ENCODE results near the gene MCCD1.

MCCD1 gene

GRCh38 chr6:31546958-31547726, 18.4 kb downstream of the MCCD1 start, which contains the start of gene NFKBIL1 (continued):
- TF ChIP-seq, protein P1, sequence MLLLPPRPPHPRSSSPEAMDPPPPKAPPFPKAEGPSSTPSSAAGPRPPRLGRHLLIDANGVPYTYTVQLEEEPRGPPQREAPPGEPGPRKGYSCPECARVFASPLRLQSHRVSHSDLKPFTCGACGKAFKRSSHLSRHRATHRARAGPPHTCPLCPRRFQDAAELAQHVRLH (tag by site-specific recombination; IDR thresholded peaks at IDR 0.05), result peak; percentile 94
- TF ChIP-seq ZBTB10 (tag by site-specific recombination; IDR thresholded peaks at IDR 0.05) (peak; percentile 91), ZNF184 (tag by site-specific recombination; IDR thresholded peaks at IDR 0.05) (0 out of 2 replicates have a peak, but pooled peaks have one; percentile 31), ZNF341 (tag by site-specific recombination; IDR thresholded peaks at IDR 0.05; ENCODE audit: low read depth) (peak; percentile 50; the same call in 1 of the 2 replicates), ZNF354C (tag by site-specific recombination; IDR thresholded peaks at IDR 0.05; ENCODE audit: borderline replicate concordance, low read depth) (no peak), ZNF76 (tag by site-specific recombination; IDR thresholded peaks at IDR 0.05; ENCODE audit: borderline replicate concordance, low read depth) (peak; percentile 85), ZFP41 (tag by site-specific recombination; IDR thresholded peaks at IDR 0.05; ENCODE audit: borderline replicate concordance) (no peak), ZNF600 (tag by site-specific recombination; IDR thresholded peaks at IDR 0.05) (0 out of 2 replicates have a peak, but pooled peaks have one; percentile 8), ZNF660 (tag by site-specific recombination; IDR thresholded peaks at IDR 0.05) (peak; percentile 93), ZNF629 (tag by site-specific recombination; IDR thresholded peaks at IDR 0.05) (peak; percentile 96), KLF9 (tag by site-specific recombination; IDR thresholded peaks at IDR 0.05; ENCODE audit: low read depth) (peak; percentile 81), ZNF398 (tag by site-specific recombination; IDR thresholded peaks at IDR 0.05) (peak; percentile 70), IKZF3 (tag by site-specific recombination; IDR thresholded peaks at IDR 0.05) (peak; percentile 77), ZBTB21 (tag by site-specific recombination; IDR thresholded peaks at IDR 0.05) (peak; percentile 86), ZNF423 (tag by site-specific recombination; IDR thresholded peaks at IDR 0.05) (no peak), ZNF561 (tag by site-specific recombination; IDR thresholded peaks at IDR 0.05; ENCODE audit: borderline replicate concordance) (peak; percentile 88), REST (tag by site-specific recombination; IDR thresholded peaks at IDR 0.05) (peak; percentile 41; the same call in 1 of the 2 replicates), ZNF558 (tag by site-specific recombination; IDR thresholded peaks at IDR 0.05) (peak; percentile 54; the same call in 1 of the 2 replicates), PBX3 (CRISPR knock-in tag; IDR thresholded peaks at IDR 0.05) (0 out of 2 replicates have a peak, but pooled peaks have one; percentile 16), ZNF146 (tag by site-specific recombination; IDR thresholded peaks at IDR 0.05) (0 out of 2 replicates have a peak, but pooled peaks have one; percentile 14), SP7 (tag by site-specific recombination; IDR thresholded peaks at IDR 0.05) (peak; percentile 82), ZNF501 (tag by site-specific recombination; IDR thresholded peaks at IDR 0.05) (0 out of 2 replicates have a peak, but pooled peaks have one; percentile 37)
- TF ChIP-seq, protein P2, sequence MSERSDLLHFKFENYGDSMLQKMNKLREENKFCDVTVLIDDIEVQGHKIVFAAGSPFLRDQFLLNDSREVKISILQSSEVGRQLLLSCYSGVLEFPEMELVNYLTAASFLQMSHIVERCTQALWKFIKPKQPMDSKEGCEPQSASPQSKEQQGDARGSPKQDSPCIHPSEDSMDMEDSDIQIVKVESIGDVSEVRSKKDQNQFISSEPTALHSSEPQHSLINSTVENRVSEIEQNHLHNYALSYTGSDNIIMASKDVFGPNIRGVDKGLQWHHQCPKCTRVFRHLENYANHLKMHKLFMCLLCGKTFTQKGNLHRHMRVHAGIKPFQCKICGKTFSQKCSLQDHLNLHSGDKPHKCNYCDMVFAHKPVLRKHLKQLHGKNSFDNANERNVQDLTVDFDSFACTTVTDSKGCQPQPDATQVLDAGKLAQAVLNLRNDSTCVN (tag by site-specific recombination; optimal IDR thresholded peaks at IDR 0.05), result peak; percentile 20
- TF ChIP-seq, protein P3, sequence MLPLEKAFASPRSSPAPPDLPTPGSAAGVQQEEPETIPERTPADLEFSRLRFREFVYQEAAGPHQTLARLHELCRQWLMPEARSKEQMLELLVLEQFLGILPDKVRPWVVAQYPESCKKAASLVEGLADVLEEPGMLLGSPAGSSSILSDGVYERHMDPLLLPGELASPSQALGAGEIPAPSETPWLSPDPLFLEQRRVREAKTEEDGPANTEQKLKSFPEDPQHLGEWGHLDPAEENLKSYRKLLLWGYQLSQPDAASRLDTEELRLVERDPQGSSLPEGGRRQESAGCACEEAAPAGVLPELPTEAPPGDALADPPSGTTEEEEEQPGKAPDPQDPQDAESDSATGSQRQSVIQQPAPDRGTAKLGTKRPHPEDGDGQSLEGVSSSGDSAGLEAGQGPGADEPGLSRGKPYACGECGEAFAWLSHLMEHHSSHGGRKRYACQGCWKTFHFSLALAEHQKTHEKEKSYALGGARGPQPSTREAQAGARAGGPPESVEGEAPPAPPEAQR (tag by site-specific recombination; IDR thresholded peaks at IDR 0.05), result peak; percentile 53; the same call in 1 of the 2 replicates
